ENCODE results near the gene FAM20A. TPM values are rescaled to one million over a fixed set of nuclear protein-coding genes. Genes with fewer than 3 reads are reported as not detected.
"Not testable (repeated sequence)": the region's sequence is repeated elsewhere in the genome, so short reads cannot be mapped to it uniquely, and the experiment has no call there.

FAM20A gene
- total RNA-seq, 3 donors from 2014 or later: 6.2 to 28.8 (median 11.3) TPM

- no peak for DNase-seq (ENCODE audit: low spot score in 2 of 2)
- H3K4me1 ChIP-seq: peaks cover 0 to under 1% of the 10 kb centered on the region in 2 donors
- intact Hi-C loops (cut with DNase I; ENCODE audit: low total_unique reads): no loop called here
- H3K27ac ChIP-seq: peak overlapping the region; percentile 15 to 75
- H3K27me3 ChIP-seq: no peaks in the 10 kb centered on the region
- TF ChIP-seq POLR2A (IDR thresholded peaks at IDR 0.05): no peak
- no peak for TF ChIP-seq POLR2AphosphoS5 (IDR thresholded peaks at IDR 0.05)
- TF ChIP-seq CTCF (IDR thresholded peaks at IDR 0.05): no peak
- H3K9me3 ChIP-seq: peaks cover 0 to 3% of the 10 kb centered on the region in 2 donors
- H3K4me3 ChIP-seq: no peak overlapping the region
- H3K36me3 ChIP-seq: no peaks in the 10 kb centered on the region
These were observed 15.5 kb downstream of the FAM20A start for GRCh38 chr17:68585643-68586042.

GRCh38 chr17:68584581-68585303 lies 16.4 kb downstream of the FAM20A start:
- no peak for TF ChIP-seq POLR2A (IDR thresholded peaks at IDR 0.05)
- no peak for DNase-seq (ENCODE audit: low spot score in 2 of 2)

GRCh38 chr17:68582867-68583266 lies 18.3 kb downstream of the FAM20A start:
- H3K27ac ChIP-seq: peak overlapping the region in 1 of 2 donors; percentile 41
- intact Hi-C loops (cut with DNase I; ENCODE audit: low total_unique reads); H3K27me3 ChIP-seq; H3K36me3 ChIP-seq; H3K4me3 ChIP-seq; H3K9me3 ChIP-seq; H3K4me1 ChIP-seq; DNase-seq (ENCODE audit: low spot score in 2 of 2): not testable (repeated sequence)

More at GRCh38 chr17:68584581-68585303, 16.4 kb downstream of the FAM20A start:
- peaks cover 0 to 7% of the 10 kb centered on the region in 2 donors for H3K4me1 ChIP-seq
- no peaks in the 10 kb centered on the region for H3K27me3 ChIP-seq
- H3K9me3 ChIP-seq: peaks cover 0 to 3% of the 10 kb centered on the region in 2 donors
- intact Hi-C loops (cut with DNase I; ENCODE audit: low total_unique reads): no loop called here
- no peaks in the 10 kb centered on the region for H3K36me3 ChIP-seq
- no peak overlapping the region for H3K4me3 ChIP-seq
- H3K27ac ChIP-seq: peak overlapping the region; percentile 33 to 44

GRCh38 chr17:68581863-68582645 lies 19.1 kb downstream of the FAM20A start:
- H3K36me3 ChIP-seq: no peaks in the 10 kb centered on the region
- DNase-seq (ENCODE audit: low spot score in 2 of 2): no peak
- TF ChIP-seq POLR2AphosphoS5 (IDR thresholded peaks at IDR 0.05) (no peak), CTCF (IDR thresholded peaks at IDR 0.05) (no peak)
- no peak overlapping the region for H3K4me3 ChIP-seq
- peak overlapping the region; percentile 37 to 63 for H3K27ac ChIP-seq
- no peaks in the 10 kb centered on the region for H3K27me3 ChIP-seq
- no peaks in the 10 kb centered on the region for H3K9me3 ChIP-seq
- intact Hi-C loops (cut with DNase I; ENCODE audit: low total_unique reads): no loop called here
- peaks cover 0 to 7% of the 10 kb centered on the region in 2 donors for H3K4me1 ChIP-seq

- Histone ChIP-seq H3K27ac (peak overlapping the region; percentile 72 to 88), H3K9me3 (no peaks in the 10 kb centered on the region), H3K4me1 (peaks cover 0 to 7% of the 10 kb centered on the region in 2 donors), H3K27me3 (no peaks in the 10 kb centered on the region), H3K4me3 (no peak overlapping the region), H3K36me3 (no peaks in the 10 kb centered on the region)
- intact Hi-C loops (cut with DNase I; ENCODE audit: low total_unique reads): no loop called here
- DNase-seq (ENCODE audit: low spot score in 2 of 2): peak in 1 of 2 donors; percentile 35
- TF ChIP-seq CTCF (IDR thresholded peaks at IDR 0.05) (no peak), POLR2A (IDR thresholded peaks at IDR 0.05) (no peak), POLR2AphosphoS5 (IDR thresholded peaks at IDR 0.05) (peak in 2 of 3 donors; percentile 42 to 76)
These were observed 20.9 kb downstream of the FAM20A start for GRCh38 chr17:68580236-68580770.
